Activated CD8-positive, alpha-beta memory T cell treated with anti-CD3 and anti-CD28 coated beads, Interleukin-2, amount 50 U/mL, for 1 hour (primary cell): Measurements from ENCODE around the gene PANX1.
"Not testable (repeated sequence)": the region's sequence is repeated elsewhere in the genome, so short reads cannot be mapped to it uniquely, and the experiment has no call there.

Source experiments
- DNase-seq: peaks from one replicate; pipeline ENCODE4 v3.0.0-alpha.2; 2020; ENCODE audit errors: extremely low read depth

Gene PANX1

GRCh38 chr11:94128746-94129511 is at the start of gene PANX1:
Gene PANX1 (plus strand): TSS chr11:94128841. CDS start chr11:94129313, 472 bp downstream.
- no peak for DNase-seq

GRCh38 chr11:94084164-94084563 is 44.5 kb upstream of the PANX1 start:
- DNase-seq: no peak

- DNase-seq: no peak
These were observed 39.7 kb upstream of the PANX1 start for GRCh38 chr11:94088906-94089305.

DNA sequence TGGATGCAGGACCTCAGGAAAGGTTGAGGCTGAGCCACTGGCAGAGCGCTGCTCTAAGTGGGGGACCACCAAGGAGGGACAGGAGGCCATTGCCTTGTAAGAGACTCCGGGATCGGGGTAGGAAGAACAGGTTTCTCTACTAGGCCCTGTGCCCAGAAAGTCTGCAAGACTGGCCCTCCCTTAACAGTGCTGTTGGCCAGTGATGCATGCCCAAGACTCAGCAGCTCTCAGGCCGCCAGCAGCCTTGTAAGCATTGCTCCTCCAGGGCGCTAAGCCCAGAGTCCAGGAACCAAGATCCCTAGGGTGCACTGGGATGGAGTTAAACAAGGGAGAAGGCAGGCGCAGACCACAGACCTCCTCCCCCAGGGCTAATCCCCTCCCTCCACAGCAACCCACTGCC is 39.3 kb upstream of the PANX1 start:
- no peak for DNase-seq

GRCh38 chr11:94090401-94090800 is 38.2 kb upstream of the PANX1 start:
- no peak for DNase-seq

DNA sequence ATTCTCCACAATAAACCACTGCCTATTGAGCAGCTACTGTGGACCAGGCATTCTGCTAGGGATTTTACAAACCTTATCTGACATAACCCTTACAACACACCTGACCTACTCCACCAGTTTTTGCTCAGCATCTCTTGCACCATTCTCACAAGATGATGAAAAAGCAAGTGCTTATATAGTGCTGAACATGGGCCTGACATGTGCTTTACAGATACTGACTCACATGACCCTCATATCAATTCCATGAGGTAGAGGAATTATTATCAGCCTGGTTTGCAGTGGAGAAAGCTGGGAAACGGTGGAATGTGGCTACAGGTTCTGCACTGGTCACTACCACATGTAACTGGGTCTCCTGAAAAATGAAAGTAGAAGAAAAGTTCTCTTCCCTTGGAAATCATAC is 37.5 kb upstream of the PANX1 start:
- no peak for DNase-seq

GRCh38 chr11:94100253-94100652 is 28.4 kb upstream of the PANX1 start:
- no peak for DNase-seq

GRCh38 chr11:94103471-94103870 is 25.2 kb upstream of the PANX1 start:
- no peak for DNase-seq

DNA sequence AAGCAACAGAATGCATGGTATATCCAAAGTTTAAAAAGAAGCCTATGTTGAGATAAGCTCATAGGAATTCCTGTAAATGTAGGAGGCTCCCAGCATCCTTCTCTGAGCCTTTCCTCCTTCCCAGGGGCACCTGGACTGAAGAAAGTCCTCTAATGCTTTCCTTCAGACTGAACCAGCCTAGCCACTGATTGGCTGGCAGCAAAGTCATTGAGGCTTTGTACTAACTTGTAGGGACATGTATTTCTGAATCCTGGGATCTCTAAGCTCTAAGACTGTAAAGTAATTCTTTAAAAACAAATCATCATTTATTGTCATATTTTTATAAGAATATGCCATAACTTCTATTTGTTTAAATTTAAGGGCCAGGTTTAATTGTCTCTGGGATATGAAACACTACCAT is 23.9 kb upstream of the PANX1 start:
- no peak for DNase-seq

DNA sequence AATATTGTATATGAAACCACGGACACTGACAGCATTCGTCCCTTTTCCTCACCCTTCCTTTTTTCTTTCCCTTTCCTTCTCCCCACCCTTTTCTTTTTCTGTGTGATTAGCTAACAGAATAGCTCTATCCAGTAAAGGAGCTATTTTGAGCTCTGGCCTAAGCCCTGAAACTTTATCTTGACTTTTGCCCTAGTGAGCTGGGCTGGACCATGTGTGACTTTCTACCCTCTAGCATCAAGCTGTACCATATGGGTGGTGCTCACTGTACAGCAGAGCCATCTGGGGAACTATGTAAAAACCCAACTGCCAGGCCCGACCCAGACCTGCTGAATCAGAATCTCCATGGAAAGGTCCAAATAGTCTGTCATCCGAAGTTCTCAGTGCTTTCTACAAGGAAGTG is 21.9 kb upstream of the PANX1 start:
- no peak for DNase-seq

- no peak for DNase-seq
These were observed 21.3 kb upstream of the PANX1 start for GRCh38 chr11:94107363-94107762.

- no peak for DNase-seq
These were observed 17.4 kb upstream of the PANX1 start for GRCh38 chr11:94111241-94111640.

DNA sequence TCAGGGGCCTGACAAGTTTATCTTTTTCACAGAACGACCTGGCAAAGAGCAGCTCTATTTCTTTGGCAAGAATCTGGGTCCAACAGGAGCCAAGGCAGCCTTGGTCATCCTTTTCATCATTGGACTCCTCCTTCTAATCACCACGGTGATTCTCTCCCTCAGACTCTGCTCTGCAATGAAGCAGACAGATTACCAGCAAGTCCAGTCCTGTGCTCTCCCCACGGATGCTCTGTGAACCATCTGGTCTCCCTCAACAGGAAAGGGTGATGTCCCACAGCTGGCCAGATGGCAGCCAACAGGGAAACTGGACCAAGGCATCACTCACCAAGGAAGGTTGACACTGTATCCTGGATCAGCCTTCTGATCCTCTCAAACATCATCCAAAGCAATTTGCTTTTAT is 17.0 kb upstream of the PANX1 start:
- no peak for DNase-seq

DNA sequence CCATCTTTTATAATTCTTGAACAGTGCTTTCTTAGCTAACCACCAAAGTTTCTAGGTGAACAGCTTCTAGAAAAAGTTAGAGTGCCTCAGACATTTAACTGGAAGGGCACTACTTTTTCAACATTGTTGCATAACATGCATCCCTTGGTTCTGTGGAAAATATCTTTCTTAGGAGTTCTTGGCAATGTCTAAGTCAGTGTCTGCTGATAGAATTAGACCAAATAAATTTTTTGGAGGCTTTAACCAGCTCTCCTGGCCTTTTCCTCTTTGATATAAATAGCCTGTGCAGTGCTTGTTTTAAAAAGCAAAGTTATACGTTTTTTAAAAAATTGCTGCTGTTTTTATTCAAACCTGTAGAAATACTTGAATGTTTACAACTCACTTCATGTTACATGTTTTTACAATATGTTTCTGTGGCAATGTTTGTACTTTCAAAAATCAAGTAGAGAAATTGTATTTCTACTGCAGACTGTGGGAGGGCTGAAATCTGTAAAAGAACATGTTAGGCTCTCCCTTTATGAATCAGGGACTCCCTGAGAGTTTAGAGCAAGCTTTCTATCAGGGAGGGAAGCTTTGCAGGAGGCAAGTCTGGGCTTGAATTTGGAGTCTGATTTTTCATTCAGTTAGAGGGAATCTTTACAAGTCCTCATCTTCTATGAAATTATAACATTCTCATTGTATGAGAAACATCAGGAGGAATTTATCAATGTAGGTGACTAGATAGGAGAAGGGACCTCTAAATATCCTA is 16.3 kb upstream of the PANX1 start:
- DNase-seq: no peak

- DNase-seq: no peak
These were observed 11.5 kb upstream of the PANX1 start for GRCh38 chr11:94117197-94117574.

GRCh38 chr11:94117871-94118270 is 10.8 kb upstream of the PANX1 start:
- DNase-seq: no peak

DNA sequence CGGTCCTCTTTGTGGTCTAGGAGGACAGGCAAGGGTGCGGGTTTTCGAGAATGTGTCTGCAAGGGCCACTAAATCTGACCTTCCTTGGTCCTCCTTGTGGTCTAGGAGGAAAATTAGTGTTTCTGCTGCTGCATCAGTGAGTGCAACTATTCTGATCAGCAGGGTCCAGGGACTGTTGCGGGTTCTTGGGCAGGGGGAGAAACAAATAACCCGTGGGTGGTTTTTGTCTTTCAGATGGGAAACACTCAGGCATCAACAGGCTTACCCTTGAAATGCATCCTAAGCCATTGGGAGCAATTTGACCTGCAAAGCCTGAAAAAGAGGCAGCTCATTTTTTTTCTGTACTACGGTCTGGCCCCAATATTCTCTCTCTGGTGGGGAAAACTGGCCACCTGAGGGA is 9.0 kb upstream of the PANX1 start:
- not testable (repeated sequence) for DNase-seq

DNA sequence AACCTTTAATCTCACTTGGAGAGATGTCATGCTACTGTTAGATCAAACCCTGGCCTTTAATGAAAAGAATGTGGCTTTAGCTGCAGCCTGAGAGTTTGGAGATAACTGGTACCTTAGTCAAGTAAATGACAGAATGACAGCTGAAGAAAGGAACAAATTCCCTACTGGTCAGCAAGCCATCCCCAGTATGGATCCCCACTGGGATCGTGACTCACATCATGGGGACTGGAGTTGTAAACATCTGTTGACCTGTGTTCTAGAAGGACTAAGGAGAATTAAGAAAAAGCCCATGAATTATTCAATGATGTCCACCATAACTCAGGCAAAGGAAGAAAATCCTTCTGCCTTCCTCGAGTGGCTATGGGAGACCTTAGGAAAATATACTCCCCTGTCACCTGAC is 8.1 kb upstream of the PANX1 start:
- DNase-seq: not testable (repeated sequence)

DNA sequence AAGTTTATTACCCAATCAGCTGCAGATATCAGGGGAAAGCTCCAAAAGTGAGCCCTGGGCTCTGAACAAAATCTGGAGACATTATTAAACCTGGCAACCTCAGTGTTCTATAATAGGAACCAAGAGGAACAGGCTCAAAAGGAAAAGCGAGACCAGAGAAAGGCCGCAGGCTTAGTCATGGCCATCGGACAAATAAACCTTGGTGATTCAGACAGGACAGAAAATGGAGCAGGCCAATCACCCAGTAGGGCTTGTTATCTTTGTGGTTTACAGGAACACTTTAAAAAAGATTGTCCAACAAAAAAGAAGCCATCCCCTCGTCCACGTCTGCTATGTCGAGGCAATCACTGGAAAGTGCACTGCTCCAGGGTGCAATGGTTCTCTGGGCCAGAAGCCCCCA is 7.7 kb upstream of the PANX1 start:
- DNase-seq: no peak

DNA sequence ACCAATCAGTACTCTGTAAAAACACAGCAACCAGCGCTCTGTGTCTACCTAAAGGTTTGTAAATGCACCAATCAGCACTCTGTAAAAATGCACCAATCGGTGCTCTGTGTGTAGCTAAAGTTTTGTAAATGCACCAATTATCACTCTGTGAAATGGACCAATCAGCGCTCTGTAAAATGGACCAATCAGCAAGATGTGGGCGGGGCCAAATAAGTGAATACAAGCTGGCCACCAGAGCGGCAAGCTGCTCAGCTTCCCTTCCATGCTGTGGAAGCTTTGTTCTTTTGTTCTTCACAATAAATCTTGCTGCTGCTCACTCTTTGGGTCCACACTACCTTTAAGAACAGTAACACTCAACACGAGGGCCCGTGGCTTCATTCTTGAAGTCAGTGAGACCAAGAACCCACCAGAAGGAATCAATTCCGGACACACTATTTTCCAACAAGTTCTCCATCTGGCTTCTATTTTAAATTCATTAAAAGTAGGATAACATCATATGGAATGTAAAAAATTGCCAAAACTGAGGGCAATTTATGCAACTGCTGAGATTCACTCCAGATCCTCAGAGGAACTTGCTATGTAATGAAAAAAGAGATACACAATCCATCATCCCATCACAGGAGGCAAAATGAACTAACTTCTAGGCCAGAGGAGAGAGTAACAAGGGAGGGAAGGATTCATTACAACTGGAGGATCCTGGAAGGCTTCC is 3.1 kb upstream of the PANX1 start:
- no peak for DNase-seq

GRCh38 chr11:94127638-94128037 is 1.0 kb upstream of the PANX1 start:
- no peak for DNase-seq

DNA sequence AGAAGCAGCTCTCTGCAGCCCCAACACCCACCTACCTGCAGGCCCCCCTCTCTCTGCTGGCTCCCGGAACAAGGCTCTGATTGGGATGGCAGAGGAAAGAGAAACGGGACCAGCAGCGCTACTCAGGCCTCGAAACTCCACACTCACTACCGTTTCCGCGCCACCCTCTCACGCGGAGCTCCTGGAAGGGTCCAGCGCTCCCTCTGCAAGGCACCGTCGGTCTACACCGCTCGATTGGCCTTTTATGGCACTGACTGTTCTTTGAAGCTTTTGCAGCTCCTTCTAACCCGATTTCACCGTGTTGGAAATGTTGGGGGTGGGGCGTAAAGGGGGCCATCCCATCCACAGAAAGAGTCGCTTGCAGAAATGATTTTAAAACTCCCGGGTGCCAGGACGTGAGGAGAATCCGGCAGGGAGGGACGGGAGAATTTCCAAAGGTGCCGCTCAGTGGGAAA is 323 bp upstream of the PANX1 start:
- no peak for DNase-seq
